Neural crest cell (in vitro differentiated cells): ENCODE data around the gene NBEAL2. TPM values are rescaled to one million over a fixed set of nuclear protein-coding genes. Genes with fewer than 3 reads are reported as not detected.

Experiments
- DNase-seq: peaks from one replicate; pipeline ENCODE4 v3.0.0; 2021; ENCODE audit warnings: low read depth, mixed read lengths, low spot score
- H3K27ac Mint-ChIP-seq: one replicate; pipeline ENCODE4 v1.8.0; 2021; ENCODE audit warnings: mild to moderate bottlenecking, mixed read lengths; ENCODE audit not compliant: unreplicated experiment
- H3K27me3 Mint-ChIP-seq: 2 replicates; pipeline ENCODE4 v1.8.0; 2021; ENCODE audit warnings: low read depth, mild to moderate bottlenecking, mixed read lengths
- H3K36me3 Mint-ChIP-seq: 2 replicates; pipeline ENCODE4 v1.8.0; 2021; ENCODE audit warnings: low read depth, mild to moderate bottlenecking, mixed read lengths
- H3K4me1 Mint-ChIP-seq: 2 replicates; pipeline ENCODE4 v1.8.0; 2021; ENCODE audit warnings: mixed read lengths
- H3K4me3 Mint-ChIP-seq: one replicate; pipeline ENCODE4 v1.8.0; 2021; ENCODE audit warnings: mild to moderate bottlenecking, mixed read lengths
- H3K9me3 Mint-ChIP-seq: 2 replicates; pipeline ENCODE4 v1.8.0; 2021; ENCODE audit warnings: mixed read lengths
- CTCF ChIP-seq: fragments of 200-600 bp; sonication (generic); conservative IDR thresholded peaks from 2 replicates; pipeline ENCODE4 v1.5.0; 2021; ENCODE audit warnings: antibody characterized with exemption, mild to moderate bottlenecking
- total RNA-seq: library from RNA; stranded (reverse); gene quantifications from 2 replicates; pipeline ENCODE4 v1.2.1, GENCODE V29; 2021

Gene NBEAL2
- total RNA-seq, 1 donor from 2014 or later = 25.2 TPM

GRCh38 chr3:47001731-47002170 lies 22.3 kb downstream of the NBEAL2 start:
- TF ChIP-seq CTCF = no peak
- no peak overlapping the region for H3K4me3 Mint-ChIP-seq
- no peak for DNase-seq
- no peak overlapping the region for H3K27ac Mint-ChIP-seq
- H3K4me1 Mint-ChIP-seq = no peaks in the 10 kb centered on the region
- H3K36me3 Mint-ChIP-seq = no peaks in the 10 kb centered on the region
- H3K9me3 Mint-ChIP-seq = no peaks in the 10 kb centered on the region
- H3K27me3 Mint-ChIP-seq = no peaks in the 10 kb centered on the region

- Mint-ChIP-seq H3K27ac (no peak overlapping the region), H3K4me3 (no peak overlapping the region), H3K9me3 (no peaks in the 10 kb centered on the region), H3K27me3 (no peaks in the 10 kb centered on the region), H3K4me1 (no peaks in the 10 kb centered on the region), H3K36me3 (no peaks in the 10 kb centered on the region)
- DNase-seq = no peak
- no peak for TF ChIP-seq CTCF
These were observed 22.9 kb downstream of the NBEAL2 start for GRCh38 chr3:47002171-47003055.

- Mint-ChIP-seq H3K9me3 (no peaks in the 10 kb centered on the region), H3K27me3 (no peaks in the 10 kb centered on the region), H3K36me3 (no peaks in the 10 kb centered on the region), H3K4me3 (no peak overlapping the region), H3K4me1 (no peaks in the 10 kb centered on the region), H3K27ac (no peak overlapping the region)
- no peak for DNase-seq
- TF ChIP-seq CTCF = no peak
These were observed 23.6 kb downstream of the NBEAL2 start for GRCh38 chr3:47003056-47003410.

GRCh38 chr3:47003461-47004368 lies 24.2 kb downstream of the NBEAL2 start:
- no peaks in the 10 kb centered on the region for H3K36me3 Mint-ChIP-seq
- H3K4me1 Mint-ChIP-seq = no peaks in the 10 kb centered on the region
- no peaks in the 10 kb centered on the region for H3K27me3 Mint-ChIP-seq
- H3K9me3 Mint-ChIP-seq = no peaks in the 10 kb centered on the region
- H3K4me3 Mint-ChIP-seq = no peak overlapping the region
- DNase-seq = no peak
- H3K27ac Mint-ChIP-seq = peak overlapping the region; percentile 67
- no peak for TF ChIP-seq CTCF

- Mint-ChIP-seq H3K4me3 (no peak overlapping the region), H3K27ac (no peak overlapping the region), H3K4me1 (peaks cover under 1% of the 10 kb centered on the region), H3K27me3 (no peaks in the 10 kb centered on the region), H3K9me3 (no peaks in the 10 kb centered on the region), H3K36me3 (no peaks in the 10 kb centered on the region)
- no peak for TF ChIP-seq CTCF
- DNase-seq = no peak
These were observed 25.1 kb downstream of the NBEAL2 start for GRCh38 chr3:47004369-47005211.
